ENCODE measurements around the gene APOBEC2. TPM values are rescaled to one million over a fixed set of nuclear protein-coding genes. Genes with fewer than 3 reads are reported as not detected.

APOBEC2 gene
- total and polyA plus RNA-seq, 2 of the 13 experiments (the other 11 are each of a cell fraction or from before 2014, with no cell fraction given): 0.09 TPM; not detected in 1

- no peak for TF ChIP-seq HOXA7 (CRISPR knock-in tag; IDR thresholded peaks at IDR 0.05)
- TF ChIP-seq NFRKB (IDR thresholded peaks at IDR 0.05): no peak; the same call in 1 of the 2 replicates
- TF ChIP-seq, protein P1, sequence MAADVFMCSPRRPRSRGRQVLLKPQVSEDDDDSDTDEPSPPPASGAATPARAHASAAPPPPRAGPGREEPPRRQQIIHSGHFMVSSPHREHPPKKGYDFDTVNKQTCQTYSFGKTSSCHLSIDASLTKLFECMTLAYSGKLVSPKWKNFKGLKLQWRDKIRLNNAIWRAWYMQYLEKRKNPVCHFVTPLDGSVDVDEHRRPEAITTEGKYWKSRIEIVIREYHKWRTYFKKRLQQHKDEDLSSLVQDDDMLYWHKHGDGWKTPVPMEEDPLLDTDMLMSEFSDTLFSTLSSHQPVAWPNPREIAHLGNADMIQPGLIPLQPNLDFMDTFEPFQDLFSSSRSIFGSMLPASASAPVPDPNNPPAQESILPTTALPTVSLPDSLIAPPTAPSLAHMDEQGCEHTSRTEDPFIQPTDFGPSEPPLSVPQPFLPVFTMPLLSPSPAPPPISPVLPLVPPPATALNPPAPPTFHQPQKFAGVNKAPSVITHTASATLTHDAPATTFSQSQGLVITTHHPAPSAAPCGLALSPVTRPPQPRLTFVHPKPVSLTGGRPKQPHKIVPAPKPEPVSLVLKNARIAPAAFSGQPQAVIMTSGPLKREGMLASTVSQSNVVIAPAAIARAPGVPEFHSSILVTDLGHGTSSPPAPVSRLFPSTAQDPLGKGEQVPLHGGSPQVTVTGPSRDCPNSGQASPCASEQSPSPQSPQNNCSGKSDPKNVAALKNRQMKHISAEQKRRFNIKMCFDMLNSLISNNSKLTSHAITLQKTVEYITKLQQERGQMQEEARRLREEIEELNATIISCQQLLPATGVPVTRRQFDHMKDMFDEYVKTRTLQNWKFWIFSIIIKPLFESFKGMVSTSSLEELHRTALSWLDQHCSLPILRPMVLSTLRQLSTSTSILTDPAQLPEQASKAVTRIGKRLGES (CRISPR knock-in tag; IDR thresholded peaks at IDR 0.05; ENCODE audit: borderline replicate concordance): no peak
- TF ChIP-seq KLF6 (CRISPR knock-in tag; IDR thresholded peaks at IDR 0.05): 0 out of 2 replicates have a peak, but pooled peaks have one; percentile 69
- TF ChIP-seq FOXA3 (CRISPR knock-in tag; IDR thresholded peaks at IDR 0.05): 0 out of 2 replicates have a peak, but pooled peaks have one; percentile 12
- TF ChIP-seq SNRNP70 (IDR thresholded peaks at IDR 0.05; ENCODE audit: low read depth, low read length): no peak
- TF ChIP-seq CEBPG (CRISPR knock-in tag; IDR thresholded peaks at IDR 0.05): no peak; the same call in 1 of the 2 replicates
- TF ChIP-seq ZNF317 (CRISPR knock-in tag; IDR thresholded peaks at IDR 0.05): no peak
- TF ChIP-seq TERF1 (CRISPR knock-in tag; IDR thresholded peaks at IDR 0.05): no peak
- no peak for TF ChIP-seq ZNF24 (IDR thresholded peaks at IDR 0.05)
- no peak for TF ChIP-seq ZMYM2 (CRISPR knock-in tag; IDR thresholded peaks at IDR 0.05)
- TF ChIP-seq ZBTB20 (CRISPR knock-in tag; IDR thresholded peaks at IDR 0.05; ENCODE audit: borderline replicate concordance, low read depth): peak; percentile 94
- no peak for TF ChIP-seq ZNF75D (CRISPR knock-in tag; IDR thresholded peaks at IDR 0.05; ENCODE audit: borderline replicate concordance)
- TF ChIP-seq TARDBP (CRISPR knock-in tag; IDR thresholded peaks at IDR 0.05): peak; percentile 7; the same call in 1 of the 2 replicates
- TF ChIP-seq KLF16 (CRISPR knock-in tag; IDR thresholded peaks at IDR 0.05): peak in 1 of 2 experiments; percentile 69; a peak in 2 of 4 replicates
- TF ChIP-seq, protein P2, sequence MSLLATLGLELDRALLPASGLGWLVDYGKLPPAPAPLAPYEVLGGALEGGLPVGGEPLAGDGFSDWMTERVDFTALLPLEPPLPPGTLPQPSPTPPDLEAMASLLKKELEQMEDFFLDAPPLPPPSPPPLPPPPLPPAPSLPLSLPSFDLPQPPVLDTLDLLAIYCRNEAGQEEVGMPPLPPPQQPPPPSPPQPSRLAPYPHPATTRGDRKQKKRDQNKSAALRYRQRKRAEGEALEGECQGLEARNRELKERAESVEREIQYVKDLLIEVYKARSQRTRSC (CRISPR knock-in tag; IDR thresholded peaks at IDR 0.05; ENCODE audit: low read depth): 0 out of 2 replicates have a peak, but pooled peaks have one; percentile 43
- no peak for TF ChIP-seq FOXP1 (IDR thresholded peaks at IDR 0.05)
- peak; percentile 35; the same call in 1 of the 2 replicates for TF ChIP-seq FOXP1 (CRISPR knock-in tag; IDR thresholded peaks at IDR 0.05)
- TF ChIP-seq, protein P3, sequence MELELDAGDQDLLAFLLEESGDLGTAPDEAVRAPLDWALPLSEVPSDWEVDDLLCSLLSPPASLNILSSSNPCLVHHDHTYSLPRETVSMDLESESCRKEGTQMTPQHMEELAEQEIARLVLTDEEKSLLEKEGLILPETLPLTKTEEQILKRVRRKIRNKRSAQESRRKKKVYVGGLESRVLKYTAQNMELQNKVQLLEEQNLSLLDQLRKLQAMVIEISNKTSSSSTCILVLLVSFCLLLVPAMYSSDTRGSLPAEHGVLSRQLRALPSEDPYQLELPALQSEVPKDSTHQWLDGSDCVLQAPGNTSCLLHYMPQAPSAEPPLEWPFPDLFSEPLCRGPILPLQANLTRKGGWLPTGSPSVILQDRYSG (CRISPR knock-in tag; IDR thresholded peaks at IDR 0.05): 0 out of 2 replicates have a peak, but pooled peaks have one; percentile 65
- peak; percentile 77; the same call in 1 of the 2 replicates for TF ChIP-seq ZNF878 (CRISPR knock-in tag; IDR thresholded peaks at IDR 0.05)
- TF ChIP-seq STAT5B (CRISPR knock-in tag; IDR thresholded peaks at IDR 0.05): no peak
- TF ChIP-seq SOX5 (CRISPR knock-in tag; IDR thresholded peaks at IDR 0.05; ENCODE audit: borderline replicate concordance): peak; percentile 11; the same call in 1 of the 2 replicates
- no peak for TF ChIP-seq ZNF589 (CRISPR knock-in tag; conservative IDR thresholded peaks at IDR 0.05)
- 0 out of 2 replicates have a peak, but pooled peaks have one; percentile 27 for TF ChIP-seq TBX3 (IDR thresholded peaks at IDR 0.05; ENCODE audit: borderline replicate concordance)
- TF ChIP-seq NCOA5 (CRISPR knock-in tag; IDR thresholded peaks at IDR 0.05): no peak
Measured at GRCh38 chr6:41071923-41072835, 19.2 kb downstream of the APOBEC2 start, which contains the start of gene OARD1 (continued).
